IPS-15b (cell line): ENCODE data around the gene KRTAP9-6.
"Not testable (repeated sequence)": the region's sequence is repeated elsewhere in the genome, so short reads cannot be mapped to it uniquely, and the experiment has no call there.

Experiments
- H3K27me3 ChIP-seq: one replicate; pipeline ENCODE4 v1.6.1; 2013; ENCODE audit warnings: low read length; ENCODE audit not compliant: control insufficient read depth, insufficient read depth
- H3K36me3 ChIP-seq: one replicate; pipeline ENCODE4 v1.6.1; 2013; ENCODE audit warnings: low read length; ENCODE audit not compliant: control insufficient read depth, insufficient read depth
- H3K4me1 ChIP-seq: one replicate; pipeline ENCODE4 v1.6.1; 2013; ENCODE audit warnings: mild to moderate bottlenecking, low read length; ENCODE audit not compliant: control insufficient read depth, insufficient read depth
- H3K4me3 ChIP-seq: one replicate; pipeline ENCODE4 v1.5.1; 2013; ENCODE audit warnings: low read depth, low read length
- H3K9ac ChIP-seq: one replicate; pipeline ENCODE4 v1.6.1; 2013; ENCODE audit warnings: low read depth, mild to moderate bottlenecking, low read length
- H3K9me3 ChIP-seq: one replicate; pipeline ENCODE4 v1.6.1; 2013; ENCODE audit warnings: mild to moderate bottlenecking, low read length; ENCODE audit not compliant: control insufficient read depth, insufficient read depth

Gene KRTAP9-6, protein sequence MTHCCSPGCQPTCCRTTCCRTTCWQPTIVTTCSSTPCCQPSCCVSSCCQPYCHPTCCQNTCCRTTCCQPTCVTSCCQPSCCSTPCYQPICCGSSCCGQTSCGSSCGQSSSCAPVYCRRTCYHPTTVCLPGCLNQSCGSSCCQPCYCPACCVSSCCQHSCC

DNA sequence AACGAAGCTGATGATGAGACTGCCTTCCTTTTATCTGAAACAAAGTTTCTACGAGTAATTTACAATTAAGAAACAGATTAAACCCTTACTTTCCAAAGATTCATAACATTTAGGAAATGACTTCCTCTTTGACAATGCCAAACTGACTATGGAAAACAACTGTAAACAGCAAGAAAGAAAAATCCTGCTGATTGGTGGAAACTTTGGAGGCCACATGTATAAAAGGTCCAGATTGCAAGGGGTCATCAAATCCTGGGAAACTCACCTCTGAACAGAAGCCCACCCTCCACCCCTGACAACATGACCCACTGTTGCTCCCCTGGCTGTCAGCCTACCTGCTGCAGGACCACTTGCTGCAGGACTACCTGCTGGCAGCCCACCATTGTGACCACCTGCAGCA lies at the start of gene KRTAP9-6:
Gene KRTAP9-6 (plus strand): TSS at position 301 of the 400 bp plus-strand sequence. CDS start 0 bp downstream, at position 301.
- Histone ChIP-seq H3K36me3 (no peaks in the 10 kb centered on the region), H3K27me3 (no peaks in the 10 kb centered on the region), H3K9me3 (no peaks in the 10 kb centered on the region)

DNA sequence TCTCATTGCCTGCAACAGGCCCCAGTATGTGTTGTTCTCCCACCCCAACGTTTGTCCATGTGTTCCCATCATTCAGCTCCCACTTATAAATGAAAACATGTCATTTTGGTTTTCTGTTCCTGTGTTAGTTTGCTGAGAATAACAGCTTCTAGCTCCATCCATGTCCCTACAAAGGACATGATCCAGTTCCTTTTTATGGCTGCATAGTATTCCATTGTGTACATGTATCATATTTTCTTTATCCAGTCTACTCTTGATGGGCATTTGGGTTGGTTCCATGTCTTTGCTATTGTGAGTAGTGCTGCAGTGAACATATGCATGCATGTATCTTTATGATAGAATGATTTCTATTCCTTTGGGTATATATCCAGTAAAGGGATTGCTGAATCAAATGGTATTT lies 49.5 kb upstream of the KRTAP9-6 start:
- no peaks in the 10 kb centered on the region for H3K27me3 ChIP-seq
- no peak overlapping the region for H3K4me3 ChIP-seq
- no peak overlapping the region for H3K9ac ChIP-seq
- no peaks in the 10 kb centered on the region for H3K4me1 ChIP-seq
- H3K36me3 ChIP-seq = no peaks in the 10 kb centered on the region
- H3K9me3 ChIP-seq = no peaks in the 10 kb centered on the region

More for the DNA sequence above, at the start of gene KRTAP9-6:
- Histone ChIP-seq H3K4me1 (no peaks in the 10 kb centered on the region), H3K9ac (no peak within 1 kb of the TSS), H3K4me3 (no peak within 1 kb of the TSS)

DNA sequence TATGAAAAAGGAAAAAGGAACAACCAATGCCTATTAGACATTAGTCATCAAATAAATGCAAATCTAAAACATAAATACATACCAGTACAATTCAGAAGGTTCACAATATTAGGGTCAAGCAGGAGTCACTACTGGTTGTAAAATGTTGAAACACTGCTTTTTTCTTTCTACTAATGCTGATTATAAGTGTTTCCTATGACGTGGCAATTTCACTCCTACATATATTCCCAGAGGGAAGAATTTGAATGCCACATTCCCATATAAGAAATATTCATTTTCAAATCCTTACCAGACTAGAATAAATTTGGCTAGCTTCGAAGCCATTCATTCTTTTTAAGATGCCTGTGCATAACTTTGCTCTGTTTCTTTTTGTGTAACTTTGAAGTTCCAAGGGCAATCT lies 41.4 kb upstream of the KRTAP9-6 start:
- Histone ChIP-seq H3K9me3 (no peaks in the 10 kb centered on the region), H3K27me3 (no peaks in the 10 kb centered on the region), H3K4me3 (no peak overlapping the region), H3K4me1 (no peaks in the 10 kb centered on the region), H3K36me3 (no peaks in the 10 kb centered on the region), H3K9ac (no peak overlapping the region)

DNA sequence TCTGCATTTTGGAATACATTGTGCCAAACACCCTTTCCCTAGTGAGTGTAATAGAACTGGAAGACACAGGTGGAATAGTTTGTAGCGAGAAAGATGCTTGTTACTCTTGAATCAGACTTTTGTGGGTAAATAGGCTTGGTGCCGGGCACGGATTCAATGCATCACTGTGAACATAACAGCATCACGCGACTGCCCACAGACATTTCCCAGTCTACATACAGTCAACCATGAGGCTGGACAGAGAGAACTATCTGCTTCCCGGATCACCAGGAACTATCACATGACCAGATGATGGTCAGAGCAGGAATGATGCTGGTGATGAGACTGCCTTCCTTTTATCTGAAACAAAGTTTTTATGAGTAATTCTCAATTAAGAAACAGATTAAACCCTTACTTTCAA lies 39.1 kb upstream of the KRTAP9-6 start:
- H3K4me3 ChIP-seq = no peak overlapping the region
- no peaks in the 10 kb centered on the region for H3K27me3 ChIP-seq
- H3K36me3 ChIP-seq = no peaks in the 10 kb centered on the region
- H3K4me1 ChIP-seq = no peaks in the 10 kb centered on the region
- H3K9ac ChIP-seq = no peak overlapping the region
- H3K9me3 ChIP-seq = no peaks in the 10 kb centered on the region

DNA sequence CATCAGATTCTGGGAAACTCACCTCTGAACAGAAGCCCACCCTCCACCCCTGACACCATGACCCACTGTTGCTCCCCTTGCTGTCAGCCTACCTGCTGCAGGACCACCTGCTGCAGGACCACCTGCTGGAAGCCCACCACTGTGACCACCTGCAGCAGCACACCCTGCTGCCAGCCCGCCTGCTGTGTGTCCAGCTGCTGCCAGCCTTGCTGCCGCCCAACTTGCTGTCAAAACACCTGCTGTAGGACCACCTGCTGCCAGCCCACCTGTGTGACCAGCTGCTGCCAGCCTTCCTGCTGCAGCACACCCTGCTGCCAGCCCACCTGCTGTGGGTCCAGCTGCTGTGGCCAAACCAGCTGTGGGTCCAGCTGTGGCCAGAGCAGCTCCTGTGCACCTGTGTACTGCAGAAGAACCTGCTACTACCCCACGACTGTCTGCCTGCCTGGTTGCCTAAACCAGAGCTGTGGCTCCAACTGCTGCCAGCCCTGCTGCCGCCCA lies 38.5 kb upstream of the KRTAP9-6 start, which contains the start of gene KRTAP9-2:
Gene KRTAP9-2 (plus strand): TSS at position 51 of the 498 bp plus-strand sequence. CDS start 7 bp downstream, at position 58.
- not testable (repeated sequence) for H3K4me1 ChIP-seq, H3K9me3 ChIP-seq, H3K36me3 ChIP-seq, H3K9ac ChIP-seq, H3K4me3 ChIP-seq, H3K27me3 ChIP-seq

DNA sequence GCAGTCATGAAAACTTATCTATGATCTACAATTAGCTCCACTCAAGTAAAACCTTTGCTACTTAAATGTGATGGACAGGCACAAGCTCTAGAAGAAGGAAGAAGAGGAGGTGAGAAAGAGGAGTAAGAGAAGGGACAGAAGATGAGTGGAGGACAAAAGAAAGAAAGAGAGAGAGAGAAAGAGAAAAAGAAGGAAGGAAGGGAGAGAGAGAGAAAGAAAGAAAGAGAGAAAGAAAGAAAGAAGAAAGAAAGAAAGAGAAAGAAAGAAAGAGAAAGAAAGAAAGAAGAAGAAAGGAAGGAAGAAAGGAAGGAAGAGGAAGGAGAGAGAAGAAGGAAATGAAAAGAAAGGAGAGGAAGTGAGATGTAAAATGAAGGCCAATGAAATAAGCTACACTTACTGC lies 35.1 kb upstream of the KRTAP9-6 start:
- H3K9ac ChIP-seq = no peak overlapping the region
- no peak overlapping the region for H3K4me3 ChIP-seq
- H3K9me3 ChIP-seq = no peaks in the 10 kb centered on the region
- H3K27me3 ChIP-seq = no peaks in the 10 kb centered on the region
- no peaks in the 10 kb centered on the region for H3K4me1 ChIP-seq
- no peaks in the 10 kb centered on the region for H3K36me3 ChIP-seq

DNA sequence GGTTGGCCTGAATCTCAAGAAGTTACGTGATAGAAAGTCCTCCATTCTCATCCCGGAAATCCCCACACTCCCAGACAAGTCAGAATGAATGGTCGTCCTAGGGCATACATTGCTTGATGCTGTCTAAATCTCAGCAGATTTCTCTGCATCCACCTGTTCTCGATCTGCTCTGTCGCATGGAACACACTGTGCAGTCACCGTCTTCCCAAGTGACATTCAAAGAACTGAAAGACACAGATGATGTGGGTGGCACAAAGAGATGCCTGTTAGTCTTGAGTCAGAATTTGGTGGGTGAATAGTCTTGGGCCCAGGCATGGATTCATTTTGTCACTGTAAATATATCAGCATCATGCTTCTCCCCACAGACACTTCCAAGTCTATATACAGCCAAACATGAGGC lies 33.4 kb upstream of the KRTAP9-6 start:
- no peak overlapping the region for H3K4me3 ChIP-seq
- no peaks in the 10 kb centered on the region for H3K36me3 ChIP-seq
- H3K4me1 ChIP-seq = no peaks in the 10 kb centered on the region
- H3K27me3 ChIP-seq = no peaks in the 10 kb centered on the region
- no peaks in the 10 kb centered on the region for H3K9me3 ChIP-seq
- H3K9ac ChIP-seq = no peak overlapping the region

DNA sequence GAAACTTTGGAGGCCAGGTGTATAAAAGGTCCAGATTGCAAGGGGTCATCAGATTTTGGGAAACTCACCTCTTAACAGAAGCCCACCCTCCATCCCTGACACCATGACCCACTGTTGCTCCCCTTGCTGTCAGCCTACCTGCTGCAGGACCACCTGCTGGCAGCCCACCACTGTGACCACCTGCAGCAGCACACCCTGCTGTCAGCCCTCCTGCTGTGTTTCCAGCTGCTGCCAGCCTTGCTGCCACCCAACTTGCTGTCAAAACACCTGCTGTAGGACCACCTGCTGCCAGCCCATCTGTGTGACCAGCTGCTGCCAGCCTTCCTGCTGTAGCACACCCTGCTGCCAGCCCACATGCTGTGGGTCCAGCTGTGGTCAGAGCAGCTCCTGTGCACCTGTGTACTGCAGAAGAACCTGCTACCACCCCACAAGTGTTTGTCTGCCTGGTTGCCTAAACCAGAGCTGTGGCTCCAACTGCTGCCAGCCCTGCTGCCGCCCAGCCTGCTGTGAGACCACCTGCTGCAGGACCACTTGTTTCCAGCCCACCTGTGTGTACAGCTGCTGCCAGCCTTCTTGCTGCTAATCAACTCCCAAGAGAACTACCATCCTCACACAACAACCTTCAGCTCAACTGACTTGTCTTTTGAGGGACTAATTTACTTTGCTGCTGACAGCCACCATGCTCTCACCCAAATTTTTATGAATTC lies 32.6 kb upstream of the KRTAP9-6 start, which contains the start of gene KRTAP9-3:
Gene KRTAP9-3 (plus strand): TSS at position 51 of the 707 bp plus-strand sequence. CDS start 53 bp downstream, at position 104.
- not testable (repeated sequence) for H3K4me1 ChIP-seq, H3K36me3 ChIP-seq, H3K4me3 ChIP-seq, H3K9ac ChIP-seq, H3K9me3 ChIP-seq, H3K27me3 ChIP-seq

DNA sequence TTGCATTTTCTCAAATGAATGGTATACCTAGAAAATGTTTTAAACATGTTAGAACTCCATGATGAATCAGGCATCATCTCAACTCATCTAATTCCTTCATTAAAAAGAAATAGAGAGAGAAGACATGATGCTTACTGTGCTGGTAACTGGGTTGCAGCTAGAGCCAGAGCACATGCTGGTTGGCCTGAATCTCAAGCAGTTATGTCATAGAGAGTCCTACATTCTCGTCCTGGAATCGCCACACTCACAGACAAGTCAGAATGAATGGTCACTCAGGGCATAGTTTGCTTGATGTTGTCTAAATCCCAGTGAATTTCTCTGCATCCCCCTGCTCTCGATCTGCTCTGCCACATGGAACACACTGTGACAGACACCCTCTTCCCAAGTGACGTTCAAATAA lies 28.1 kb upstream of the KRTAP9-6 start:
- H3K9me3 ChIP-seq, H3K9ac ChIP-seq, H3K36me3 ChIP-seq, H3K4me3 ChIP-seq, H3K27me3 ChIP-seq, H3K4me1 ChIP-seq: not testable (repeated sequence)

DNA sequence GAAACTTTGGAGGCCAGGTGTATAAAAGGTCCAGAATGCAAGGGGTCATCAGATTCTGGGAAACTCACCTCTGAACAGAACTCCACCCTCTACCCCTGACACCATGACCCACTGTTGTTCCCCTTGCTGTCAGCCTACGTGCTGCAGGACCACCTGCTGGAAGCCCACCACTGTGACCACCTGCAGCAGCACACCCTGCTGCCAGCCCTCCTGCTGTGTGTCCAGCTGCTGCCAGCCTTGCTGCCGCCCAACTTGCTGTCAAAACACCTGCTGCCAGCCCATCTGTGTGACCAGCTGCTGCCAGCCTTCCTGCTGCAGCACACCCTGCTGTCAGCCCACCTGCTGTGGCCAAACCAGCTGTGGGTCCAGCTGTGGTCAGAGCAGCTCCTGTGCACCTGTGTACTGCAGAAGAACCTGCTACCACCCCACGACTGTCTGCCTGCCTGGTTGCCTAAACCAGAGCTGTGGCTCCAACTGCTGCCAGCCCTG lies 27.2 kb upstream of the KRTAP9-6 start, which contains the start of gene KRTAP9-8:
Gene KRTAP9-8 (plus strand): TSS at position 51 of the 489 bp plus-strand sequence. CDS start 53 bp downstream, at position 104.
- not testable (repeated sequence) for H3K9me3 ChIP-seq, H3K4me1 ChIP-seq, H3K27me3 ChIP-seq, H3K9ac ChIP-seq, H3K36me3 ChIP-seq, H3K4me3 ChIP-seq

DNA sequence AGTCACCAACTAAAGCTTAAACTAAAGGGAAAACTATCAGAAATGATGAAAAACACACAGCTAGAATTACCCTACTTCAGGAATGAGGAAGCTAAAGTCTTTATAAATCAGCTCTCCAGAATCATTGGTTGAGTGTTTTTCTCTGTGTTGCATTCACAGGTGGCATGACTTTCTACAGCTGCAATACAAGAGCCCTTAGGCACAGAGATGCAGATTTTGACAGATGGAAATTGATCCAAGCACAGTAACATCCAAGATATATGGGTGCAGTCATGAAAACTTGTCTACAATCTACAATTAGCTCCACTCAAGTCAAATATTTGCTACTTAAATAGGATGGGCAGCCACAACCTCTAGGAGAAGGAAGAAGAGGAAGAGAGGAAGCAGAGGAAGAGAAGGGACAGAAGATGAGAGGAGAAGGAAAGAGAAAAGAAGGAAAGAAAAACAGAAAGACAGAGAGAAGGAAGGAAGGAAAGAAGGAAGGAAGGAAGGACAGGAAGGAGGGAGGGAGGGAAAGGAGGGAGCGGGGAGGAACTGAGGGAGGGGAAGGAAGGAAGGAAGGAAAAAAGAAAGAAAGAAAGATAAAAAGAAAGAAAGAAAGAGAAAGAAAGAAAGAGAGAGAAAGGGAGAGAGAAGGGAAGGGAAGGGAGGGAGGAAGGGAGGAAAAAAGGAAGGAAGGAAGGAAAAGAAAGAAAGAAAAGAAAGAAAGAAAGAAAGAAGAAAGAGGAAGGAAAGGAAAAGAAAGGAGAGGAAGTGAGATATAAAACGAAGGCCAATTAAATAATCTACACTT lies 18.0 kb upstream of the KRTAP9-6 start:
- H3K4me3 ChIP-seq, H3K9ac ChIP-seq, H3K9me3 ChIP-seq, H3K27me3 ChIP-seq, H3K36me3 ChIP-seq, H3K4me1 ChIP-seq: not testable (repeated sequence)
